HCT116 (cell line): ENCODE data around the gene METTL22. TPM values are rescaled to one million over a fixed set of nuclear protein-coding genes. Genes with fewer than 3 reads are reported as not detected.

Experiments used
- ATAC-seq: fragments of 200-7000 bp; cut with Tn5 transposase; 2 replicates; pipeline ENCODE4 v1.9.1; 2020; ENCODE audit warnings: mild to moderate bottlenecking, moderate library complexity
- BruUV-seq: library from RNA; stranded (reverse); fragments of 400-500 nt; replicated peaks from 2 replicates; lab custom pipeline; 2021; lab: Mats Ljungman, UMichigan
- CTCF ChIA-PET: fragments of 300-600 bp; sonication (Branson Sonifier 250); formaldehyde crosslinking; loops from one replicate; lab custom pipeline; 2021; ENCODE audit warnings: antibody characterized with exemption; lab: Charles Lee
- POLR2A ChIA-PET: fragments of 300-600, 350-600 bp; sonication (Branson Sonifier 250); formaldehyde crosslinking; loops from one replicate; lab custom pipeline; 2021; ENCODE audit warnings: antibody characterized with exemption; lab: Charles Lee
- RAD21 ChIA-PET, 2 experiments: fragments of 300-600 bp; sonication (Branson Sonifier 250); formaldehyde crosslinking; loops; one replicate each; lab custom pipeline; 2023; ENCODE audit warnings: low total read pairs in 2 of 2; ENCODE audit not compliant: uncharacterized antibody in 2 of 2, unreplicated experiment in 2 of 2, low non-redundant PET in 1 of 2; lab: Charles Lee
- DNase-seq: peaks from one replicate; pipeline ENCODE4 v3.0.0-alpha.2; 2010; ENCODE audit warnings: low read depth, low spot score
- H2AFZ ChIP-seq: fragments of 200-600 bp; shearing (Covaris generic), sonication (generic); 2 replicates; pipeline ENCODE4 v1.6.1; 2017; ENCODE audit warnings: low read depth, mixed run types, mixed read lengths, antibody characterized with exemption, low read length; ENCODE audit not compliant: poor library complexity, severe bottlenecking
- H3K27ac ChIP-seq: 2 replicates; pipeline ENCODE4 v1.5.1; 2012; ENCODE audit warnings: low read depth, low read length
- H3K27me3 ChIP-seq: fragments of 200-600 bp; sonication (generic); 2 replicates; pipeline ENCODE4 v1.6.1; 2016; ENCODE audit warnings: mixed run types, low read length, mixed read lengths; ENCODE audit not compliant: insufficient read depth
- H3K36me3 ChIP-seq, 2 experiments: fragments of 200-500 bp in 1 of 2; fragments of 200-600 bp in 1 of 2; sonication (Bioruptor generic) in 1 of 2; sonication (generic) in 1 of 2; 2 replicates each; pipeline versions ENCODE4 v1.5.1 to v1.6.1; 2014 to 2016; ENCODE audit warnings: low read length in 2 of 2, inconsistent platforms in 1 of 2, mixed read lengths in 1 of 2, mixed run types in 1 of 2; ENCODE audit not compliant: insufficient read depth in 2 of 2, control insufficient read depth in 1 of 2
- H3K4me1 ChIP-seq, 2 experiments: fragments of 200-600 bp in 1 of 2; sonication (generic) in 1 of 2; 2 replicates each; pipeline versions ENCODE4 v1.5.1 to v1.6.1; 2012 to 2017; ENCODE audit warnings: low read length in 2 of 2, inconsistent platforms in 1 of 2, mild to moderate bottlenecking in 1 of 2, mixed read lengths in 1 of 2, mixed run types in 1 of 2, moderate library complexity in 1 of 2; ENCODE audit not compliant: insufficient read depth in 2 of 2, control insufficient read depth in 1 of 2
- H3K4me2 ChIP-seq: fragments of 200-600 bp; sonication (generic); 2 replicates; pipeline ENCODE4 v1.6.1; 2017; ENCODE audit warnings: mixed run types, low read length, mixed read lengths
- H3K4me3 ChIP-seq, 2 experiments: fragments of 200-600 bp in 1 of 2; sonication (generic) in 1 of 2; replicated peaks in 1 of 2; 2 replicates each; pipeline ENCODE4 v1.5.1; 2011 to 2016; ENCODE audit warnings: low read length in 2 of 2, control low read depth in 1 of 2, low read depth in 1 of 2, mild to moderate bottlenecking in 1 of 2, mixed read lengths in 1 of 2, mixed run types in 1 of 2
- H3K79me2 ChIP-seq: fragments of 200-600 bp; sonication (generic); 2 replicates; pipeline ENCODE4 v1.6.1; 2017; ENCODE audit warnings: mild to moderate bottlenecking, mixed run types, low read length, moderate library complexity, mixed read lengths; ENCODE audit not compliant: insufficient read depth
- H3K9ac ChIP-seq: fragments of 200-600 bp; sonication (generic); 2 replicates; pipeline ENCODE4 v1.6.1; 2016; ENCODE audit warnings: low read length, mixed read lengths
- H3K9me2 ChIP-seq: fragments of 200-600 bp; sonication (generic), shearing (Covaris generic); 2 replicates; pipeline ENCODE4 v1.6.1; 2017; ENCODE audit warnings: mixed run types, mild to moderate bottlenecking, moderate library complexity; ENCODE audit not compliant: insufficient read depth
- H3K9me3 ChIP-seq, 2 experiments: fragments of 200-500 bp in 1 of 2; fragments of 200-600 bp in 1 of 2; sonication (Bioruptor generic) in 1 of 2; sonication (generic) in 1 of 2; 2 replicates each; pipeline ENCODE4 v1.6.1; 2014 to 2017; ENCODE audit warnings: low read length in 2 of 2, mixed read lengths in 2 of 2, inconsistent platforms in 1 of 2, low read depth in 1 of 2, mild to moderate bottlenecking in 1 of 2, mixed run types in 1 of 2, moderate library complexity in 1 of 2; ENCODE audit not compliant: control insufficient read depth in 1 of 2, insufficient read depth in 1 of 2
- H4K20me1 ChIP-seq: fragments of 200-600 bp; sonication (generic), shearing (Covaris generic); 2 replicates; pipeline ENCODE4 v1.6.1; 2017; ENCODE audit warnings: mixed run types, mild to moderate bottlenecking, moderate library complexity; ENCODE audit not compliant: insufficient read depth
- EZH2phosphoT487 ChIP-seq: fragments of 200-600 bp; IDR thresholded peaks from 2 replicates; pipeline ENCODE4 v1.6.1; 2018; ENCODE audit warnings: antibody characterized with exemption, borderline replicate concordance
- FOSL1 ChIP-seq: IDR thresholded peaks from 2 replicates; pipeline ENCODE4 v1.6.1; 2012; ENCODE audit warnings: low read depth
- JUND ChIP-seq: IDR thresholded peaks from 2 replicates; pipeline ENCODE4 v1.6.1; 2012
- POLR2A ChIP-seq: IDR thresholded peaks from 2 replicates; pipeline ENCODE4 v1.7.0; 2011; ENCODE audit warnings: borderline replicate concordance; ENCODE audit not compliant: insufficient read depth, insufficient read length; ENCODE audit errors: extremely low read depth
- SIN3A ChIP-seq: IDR thresholded peaks from 2 replicates; pipeline ENCODE4 v1.6.1; 2012; ENCODE audit warnings: low read depth
- ZFX ChIP-seq: fragments of 450-650 bp; IDR thresholded peaks from 2 replicates; pipeline ENCODE4 v1.6.1; 2017
- intact Hi-C: fragments of 100-400 bp; cut with micrococcal nuclease; formaldehyde crosslinking; loops from 2 replicates; pipeline ENCODE4 v1.10.0; 2022
- total RNA-seq: library from RNA; stranded (reverse); gene quantifications from one replicate; pipeline ENCODE4 v1.2.1, GENCODE V29; 2021; ENCODE audit not compliant: unreplicated experiment
- TF ChIP-seq, protein P1 (sequence below): IDR thresholded peaks from 2 replicates; pipeline ENCODE4 v1.6.1; 2012; ENCODE audit warnings: low read depth

Gene METTL22
- total RNA-seq, 1 experiment from 2014 or later, result 33.3 TPM

DNA sequence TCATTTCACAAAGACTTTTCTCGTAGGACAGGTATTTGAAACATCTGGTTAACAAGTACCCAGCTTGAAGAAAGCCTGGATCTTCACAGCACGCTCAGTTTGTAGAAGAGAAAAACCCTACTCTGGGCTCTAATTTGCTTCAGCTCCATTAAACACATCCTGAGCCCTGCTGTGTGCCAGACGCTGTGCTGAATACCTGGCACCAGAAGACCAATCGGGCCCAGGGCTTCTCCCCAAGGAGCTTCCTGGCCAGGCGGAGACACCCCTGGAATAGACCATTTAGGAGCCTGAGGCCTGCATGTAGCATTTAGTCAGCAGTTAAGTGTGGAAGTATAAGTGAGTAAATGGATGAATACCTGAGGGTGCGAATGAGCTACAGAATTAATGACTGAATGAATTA lies 44.0 kb downstream of the METTL22 start:
- DNase-seq (no peak), ATAC-seq (no peak)
- Histone ChIP-seq H3K9ac (no peak overlapping the region), H2AFZ (no peak overlapping the region), H3K9me2 (no peaks in the 10 kb centered on the region), H3K27ac (no peak overlapping the region), H3K9me3 (no peaks in the 10 kb centered on the region), H3K27me3 (no peaks in the 10 kb centered on the region), H3K4me1 (no peaks in the 10 kb centered on the region), H4K20me1 (no peaks in the 10 kb centered on the region), H3K79me2 (no peaks in the 10 kb centered on the region), H3K4me3 (no peak overlapping the region), H3K36me3 (no peaks in the 10 kb centered on the region), H3K4me2 (no peak overlapping the region)
- RAD21 ChIA-PET, result no interaction called here
- TF ChIP-seq FOSL1 (no peak), POLR2A (no peak), SIN3A (no peak), EZH2phosphoT487 (no peak), JUND (no peak)
- CTCF ChIA-PET, result no interaction called here
- BruUV-seq, result no TSS peak
- intact Hi-C loops, result no loop called here
- POLR2A ChIA-PET, result no interaction called here

DNA sequence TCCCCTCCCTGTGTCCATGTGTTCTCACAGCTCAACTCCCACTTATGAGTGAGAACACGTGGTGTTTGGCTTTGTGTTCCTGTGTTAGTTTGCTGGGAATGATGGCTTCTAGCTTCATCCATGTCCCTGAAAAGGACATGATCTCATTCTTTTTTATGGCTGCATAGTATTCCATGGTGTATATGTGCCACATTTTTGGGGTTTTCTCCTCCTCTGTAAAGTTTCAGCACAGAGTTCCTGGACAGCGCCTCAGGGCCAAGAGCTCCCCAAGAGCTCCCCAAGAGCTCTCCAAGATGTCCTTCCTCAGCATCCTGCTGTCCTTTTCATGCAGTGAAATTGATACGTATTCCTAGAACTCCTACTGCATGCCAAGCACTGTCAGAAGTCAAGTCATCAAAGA lies 46.0 kb downstream of the METTL22 start:
- Histone ChIP-seq H3K9ac (no peak overlapping the region), H3K4me1 (no peaks in the 10 kb centered on the region), H2AFZ (no peak overlapping the region), H3K9me2 (no peaks in the 10 kb centered on the region), H3K79me2 (no peaks in the 10 kb centered on the region), H3K36me3 (no peaks in the 10 kb centered on the region), H3K4me2 (no peak overlapping the region), H3K27ac (no peak overlapping the region), H3K9me3 (no peaks in the 10 kb centered on the region), H4K20me1 (no peaks in the 10 kb centered on the region), H3K27me3 (no peaks in the 10 kb centered on the region), H3K4me3 (no peak overlapping the region)
- ATAC-seq, result no peak
- intact Hi-C loops, result no loop called here
- ChIA-PET CTCF (interaction anchor here (0.6 kb wide), 1 partner anchor 12 kb away, joined by 3 read pairs; no protein-coding TSS in a partner anchor), POLR2A (no interaction called here), RAD21 (no interaction called here)
- no peak for TF ChIP-seq ZFX
- TF ChIP-seq, protein P1, sequence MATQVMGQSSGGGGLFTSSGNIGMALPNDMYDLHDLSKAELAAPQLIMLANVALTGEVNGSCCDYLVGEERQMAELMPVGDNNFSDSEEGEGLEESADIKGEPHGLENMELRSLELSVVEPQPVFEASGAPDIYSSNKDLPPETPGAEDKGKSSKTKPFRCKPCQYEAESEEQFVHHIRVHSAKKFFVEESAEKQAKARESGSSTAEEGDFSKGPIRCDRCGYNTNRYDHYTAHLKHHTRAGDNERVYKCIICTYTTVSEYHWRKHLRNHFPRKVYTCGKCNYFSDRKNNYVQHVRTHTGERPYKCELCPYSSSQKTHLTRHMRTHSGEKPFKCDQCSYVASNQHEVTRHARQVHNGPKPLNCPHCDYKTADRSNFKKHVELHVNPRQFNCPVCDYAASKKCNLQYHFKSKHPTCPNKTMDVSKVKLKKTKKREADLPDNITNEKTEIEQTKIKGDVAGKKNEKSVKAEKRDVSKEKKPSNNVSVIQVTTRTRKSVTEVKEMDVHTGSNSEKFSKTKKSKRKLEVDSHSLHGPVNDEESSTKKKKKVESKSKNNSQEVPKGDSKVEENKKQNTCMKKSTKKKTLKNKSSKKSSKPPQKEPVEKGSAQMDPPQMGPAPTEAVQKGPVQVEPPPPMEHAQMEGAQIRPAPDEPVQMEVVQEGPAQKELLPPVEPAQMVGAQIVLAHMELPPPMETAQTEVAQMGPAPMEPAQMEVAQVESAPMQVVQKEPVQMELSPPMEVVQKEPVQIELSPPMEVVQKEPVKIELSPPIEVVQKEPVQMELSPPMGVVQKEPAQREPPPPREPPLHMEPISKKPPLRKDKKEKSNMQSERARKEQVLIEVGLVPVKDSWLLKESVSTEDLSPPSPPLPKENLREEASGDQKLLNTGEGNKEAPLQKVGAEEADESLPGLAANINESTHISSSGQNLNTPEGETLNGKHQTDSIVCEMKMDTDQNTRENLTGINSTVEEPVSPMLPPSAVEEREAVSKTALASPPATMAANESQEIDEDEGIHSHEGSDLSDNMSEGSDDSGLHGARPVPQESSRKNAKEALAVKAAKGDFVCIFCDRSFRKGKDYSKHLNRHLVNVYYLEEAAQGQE, result peak; percentile 35
- no peak for TF ChIP-seq SIN3A
- no TSS peak for BruUV-seq
- DNase-seq, result no peak
